ENCODE measurements around the gene NKIRAS1.

NKIRAS1 gene

GRCh38 chr3:23941440-23941839 is 24.6 kb upstream of the NKIRAS1 start:
- WGBS, 2 experiments, result 90 to 96% methylated on average over 3 to 4 of the region's 4 CpGs
- Histone ChIP-seq H3K36me3 (ENCODE audit: control insufficient read depth, insufficient read depth, low read length) (no peaks in the 10 kb centered on the region), H3K27ac (ENCODE audit: insufficient read depth, low read depth, low read length, poor library complexity, severe bottlenecking) (no peak overlapping the region), H3K4me1 (ENCODE audit: control insufficient read depth, insufficient read depth, low read length) (peaks cover 8% of the 10 kb centered on the region), H3K9me3 (ENCODE audit: control insufficient read depth, low read length) (no peaks in the 10 kb centered on the region), H3K27me3 (ENCODE audit: control insufficient read depth, insufficient read depth, low read length, poor library complexity, severe bottlenecking) (no peaks in the 10 kb centered on the region), H3K4me3 (ENCODE audit: insufficient read depth, low read depth, low read length) (no peak overlapping the region)

DNA sequence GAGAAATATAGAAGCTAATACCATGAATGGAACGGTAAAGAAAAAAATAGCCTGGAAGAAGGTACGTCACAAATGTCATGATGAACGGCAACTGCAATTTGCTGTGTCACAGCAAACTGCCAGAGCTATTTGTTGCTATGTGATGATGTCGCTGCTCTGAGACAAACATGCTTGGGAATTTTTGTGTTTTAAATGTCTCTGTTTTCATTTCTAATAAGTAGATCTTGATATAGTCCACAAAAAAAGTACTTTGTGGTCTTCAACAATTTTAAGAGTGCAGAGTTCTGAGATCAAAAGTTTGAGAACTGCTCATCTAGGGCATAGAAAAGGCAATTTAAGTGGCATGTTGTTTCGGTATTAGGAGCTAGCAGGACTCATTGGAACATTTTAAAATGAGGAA is 24.0 kb upstream of the NKIRAS1 start:
- Histone ChIP-seq H3K4me1 (ENCODE audit: control insufficient read depth, insufficient read depth, low read length) (peaks cover 8% of the 10 kb centered on the region), H3K27me3 (ENCODE audit: control insufficient read depth, insufficient read depth, low read length, poor library complexity, severe bottlenecking) (no peaks in the 10 kb centered on the region), H3K9me3 (ENCODE audit: control insufficient read depth, low read length) (no peaks in the 10 kb centered on the region), H3K27ac (ENCODE audit: insufficient read depth, low read depth, low read length, poor library complexity, severe bottlenecking) (no peak overlapping the region), H3K4me3 (ENCODE audit: insufficient read depth, low read depth, low read length) (no peak overlapping the region), H3K36me3 (ENCODE audit: control insufficient read depth, insufficient read depth, low read length) (no peaks in the 10 kb centered on the region)
- 91 to 94% methylated on average over 5 of the region's 5 CpGs for WGBS, 2 experiments

DNA sequence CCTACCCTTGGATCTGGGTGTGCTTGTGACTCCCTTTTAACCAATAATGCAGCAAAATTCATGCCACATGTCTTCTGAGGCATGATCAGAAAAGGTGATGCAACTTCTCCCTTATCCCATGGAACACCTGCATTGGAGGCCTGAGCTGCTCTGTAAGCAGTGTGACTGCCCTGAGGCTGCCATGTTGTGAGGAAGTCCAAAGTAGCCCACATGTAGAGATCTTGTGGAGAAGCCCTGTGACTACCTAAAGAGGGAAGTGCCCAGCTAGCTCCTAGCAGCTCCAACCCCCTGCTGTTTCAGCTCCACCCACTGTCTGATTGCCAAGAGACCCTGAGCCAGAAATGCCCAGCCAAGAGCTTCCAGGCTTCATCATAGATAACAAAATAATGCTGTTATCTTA is 21.9 kb upstream of the NKIRAS1 start:
- H3K4me1 ChIP-seq (ENCODE audit: control insufficient read depth, insufficient read depth, low read length), result peaks cover 2% of the 10 kb centered on the region
- H3K36me3 ChIP-seq (ENCODE audit: control insufficient read depth, insufficient read depth, low read length), result no peaks in the 10 kb centered on the region
- no peaks in the 10 kb centered on the region for H3K27me3 ChIP-seq (ENCODE audit: control insufficient read depth, insufficient read depth, low read length, poor library complexity, severe bottlenecking)
- H3K9me3 ChIP-seq (ENCODE audit: control insufficient read depth, low read length), result no peaks in the 10 kb centered on the region
- H3K4me3 ChIP-seq (ENCODE audit: insufficient read depth, low read depth, low read length), result no peak overlapping the region
- no peak overlapping the region for H3K27ac ChIP-seq (ENCODE audit: insufficient read depth, low read depth, low read length, poor library complexity, severe bottlenecking)

DNA sequence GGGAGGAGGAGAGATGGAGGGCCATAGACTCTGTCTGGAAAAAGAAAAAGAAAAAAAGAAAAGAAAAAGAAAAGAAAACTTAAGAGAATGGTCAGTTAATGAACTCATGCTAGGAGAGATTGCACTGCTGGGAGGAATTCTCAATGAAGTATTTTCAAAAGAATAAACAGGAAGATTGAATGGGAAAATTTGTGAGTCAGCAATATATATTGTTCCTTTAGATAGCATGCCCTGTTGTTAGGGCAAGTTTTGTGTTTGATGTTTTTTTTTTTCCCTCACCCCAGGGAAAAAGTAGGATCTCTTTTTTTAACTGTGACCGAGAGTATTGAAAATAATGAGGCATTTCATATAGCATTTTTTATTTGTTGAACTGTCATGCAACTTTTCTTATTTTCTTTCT is 20.5 kb upstream of the NKIRAS1 start:
- H3K4me3 ChIP-seq (ENCODE audit: insufficient read depth, low read depth, low read length), result no peak overlapping the region
- H3K27ac ChIP-seq (ENCODE audit: insufficient read depth, low read depth, low read length, poor library complexity, severe bottlenecking), result no peak overlapping the region
- no CpG with 5 or more reads among the region's 1 CpG for WGBS, 2 experiments
- no peaks in the 10 kb centered on the region for H3K9me3 ChIP-seq (ENCODE audit: control insufficient read depth, low read length)
- H3K36me3 ChIP-seq (ENCODE audit: control insufficient read depth, insufficient read depth, low read length), result no peaks in the 10 kb centered on the region
- no peaks in the 10 kb centered on the region for H3K27me3 ChIP-seq (ENCODE audit: control insufficient read depth, insufficient read depth, low read length, poor library complexity, severe bottlenecking)
- H3K4me1 ChIP-seq (ENCODE audit: control insufficient read depth, insufficient read depth, low read length), result no peaks in the 10 kb centered on the region

- H3K27me3 ChIP-seq (ENCODE audit: control insufficient read depth, insufficient read depth, low read length, poor library complexity, severe bottlenecking), result no peaks in the 10 kb centered on the region
- WGBS, 2 experiments, result 67 to 71% methylated on average over 4 of the region's 4 CpGs
- H3K27ac ChIP-seq (ENCODE audit: insufficient read depth, low read depth, low read length, poor library complexity, severe bottlenecking), result no peak overlapping the region
- no peaks in the 10 kb centered on the region for H3K9me3 ChIP-seq (ENCODE audit: control insufficient read depth, low read length)
- H3K4me3 ChIP-seq (ENCODE audit: insufficient read depth, low read depth, low read length), result no peak overlapping the region
- H3K36me3 ChIP-seq (ENCODE audit: control insufficient read depth, insufficient read depth, low read length), result no peaks in the 10 kb centered on the region
- H3K4me1 ChIP-seq (ENCODE audit: control insufficient read depth, insufficient read depth, low read length), result no peaks in the 10 kb centered on the region
Measured at GRCh38 chr3:23934253-23934652, 17.5 kb upstream of the NKIRAS1 start.

GRCh38 chr3:23932571-23932970 is 15.8 kb upstream of the NKIRAS1 start:
- Histone ChIP-seq H3K4me1 (ENCODE audit: control insufficient read depth, insufficient read depth, low read length) (no peaks in the 10 kb centered on the region), H3K9me3 (ENCODE audit: control insufficient read depth, low read length) (no peaks in the 10 kb centered on the region), H3K27ac (ENCODE audit: insufficient read depth, low read depth, low read length, poor library complexity, severe bottlenecking) (no peak overlapping the region), H3K27me3 (ENCODE audit: control insufficient read depth, insufficient read depth, low read length, poor library complexity, severe bottlenecking) (no peaks in the 10 kb centered on the region), H3K36me3 (ENCODE audit: control insufficient read depth, insufficient read depth, low read length) (no peaks in the 10 kb centered on the region), H3K4me3 (ENCODE audit: insufficient read depth, low read depth, low read length) (no peak overlapping the region)
- WGBS, 2 experiments, result 86 to 88% methylated on average over 3 of the region's 4 CpGs

- H3K36me3 ChIP-seq (ENCODE audit: control insufficient read depth, insufficient read depth, low read length), result no peaks in the 10 kb centered on the region
- H3K27me3 ChIP-seq (ENCODE audit: control insufficient read depth, insufficient read depth, low read length, poor library complexity, severe bottlenecking), result no peaks in the 10 kb centered on the region
- H3K4me3 ChIP-seq (ENCODE audit: insufficient read depth, low read depth, low read length), result no peak overlapping the region
- H3K27ac ChIP-seq (ENCODE audit: insufficient read depth, low read depth, low read length, poor library complexity, severe bottlenecking), result no peak overlapping the region
- no peaks in the 10 kb centered on the region for H3K4me1 ChIP-seq (ENCODE audit: control insufficient read depth, insufficient read depth, low read length)
- WGBS, 2 experiments, result 85 to 88% methylated on average over 3 of the region's 3 CpGs
- no peaks in the 10 kb centered on the region for H3K9me3 ChIP-seq (ENCODE audit: control insufficient read depth, low read length)
Measured at GRCh38 chr3:23931597-23931996, 14.8 kb upstream of the NKIRAS1 start.

GRCh38 chr3:23928524-23928923 is 11.7 kb upstream of the NKIRAS1 start:
- Histone ChIP-seq H3K27me3 (ENCODE audit: control insufficient read depth, insufficient read depth, low read length, poor library complexity, severe bottlenecking) (no peaks in the 10 kb centered on the region), H3K4me1 (ENCODE audit: control insufficient read depth, insufficient read depth, low read length) (no peaks in the 10 kb centered on the region), H3K4me3 (ENCODE audit: insufficient read depth, low read depth, low read length) (no peak overlapping the region), H3K36me3 (ENCODE audit: control insufficient read depth, insufficient read depth, low read length) (no peaks in the 10 kb centered on the region), H3K9me3 (ENCODE audit: control insufficient read depth, low read length) (no peaks in the 10 kb centered on the region), H3K27ac (ENCODE audit: insufficient read depth, low read depth, low read length, poor library complexity, severe bottlenecking) (no peak overlapping the region)
- WGBS, 2 experiments, result 88 to 91% methylated on average over 8 of the region's 8 CpGs

GRCh38 chr3:23926736-23927135 is 9.9 kb upstream of the NKIRAS1 start:
- H3K36me3 ChIP-seq (ENCODE audit: control insufficient read depth, insufficient read depth, low read length), result no peaks in the 10 kb centered on the region
- no peaks in the 10 kb centered on the region for H3K27me3 ChIP-seq (ENCODE audit: control insufficient read depth, insufficient read depth, low read length, poor library complexity, severe bottlenecking)
- no peaks in the 10 kb centered on the region for H3K4me1 ChIP-seq (ENCODE audit: control insufficient read depth, insufficient read depth, low read length)
- H3K9me3 ChIP-seq (ENCODE audit: control insufficient read depth, low read length), result no peaks in the 10 kb centered on the region
- no peak overlapping the region for H3K4me3 ChIP-seq (ENCODE audit: insufficient read depth, low read depth, low read length)
- no peak overlapping the region for H3K27ac ChIP-seq (ENCODE audit: insufficient read depth, low read depth, low read length, poor library complexity, severe bottlenecking)
- WGBS, 2 experiments, result 86 to 87% methylated on average over 2 of the region's 3 CpGs

GRCh38 chr3:23926246-23926645 is 9.5 kb upstream of the NKIRAS1 start:
- H3K4me1 ChIP-seq (ENCODE audit: control insufficient read depth, insufficient read depth, low read length), result no peaks in the 10 kb centered on the region
- H3K27ac ChIP-seq (ENCODE audit: insufficient read depth, low read depth, low read length, poor library complexity, severe bottlenecking), result no peak overlapping the region
- H3K4me3 ChIP-seq (ENCODE audit: insufficient read depth, low read depth, low read length), result no peak overlapping the region
- WGBS, 2 experiments, result 87 to 88% methylated on average over 6 of the region's 7 CpGs
- H3K27me3 ChIP-seq (ENCODE audit: control insufficient read depth, insufficient read depth, low read length, poor library complexity, severe bottlenecking), result no peaks in the 10 kb centered on the region
- H3K9me3 ChIP-seq (ENCODE audit: control insufficient read depth, low read length), result no peaks in the 10 kb centered on the region
- H3K36me3 ChIP-seq (ENCODE audit: control insufficient read depth, insufficient read depth, low read length), result no peaks in the 10 kb centered on the region

GRCh38 chr3:23923786-23924185 is 7.0 kb upstream of the NKIRAS1 start:
- H3K4me1 ChIP-seq (ENCODE audit: control insufficient read depth, insufficient read depth, low read length), result no peaks in the 10 kb centered on the region
- 94 to 100% methylated on average over 2 of the region's 2 CpGs for WGBS, 2 experiments
- H3K27ac ChIP-seq (ENCODE audit: insufficient read depth, low read depth, low read length, poor library complexity, severe bottlenecking), result no peak overlapping the region

More at GRCh38 chr3:23923786-23924185, 7.0 kb upstream of the NKIRAS1 start:
- no peaks in the 10 kb centered on the region for H3K9me3 ChIP-seq (ENCODE audit: control insufficient read depth, low read length)
- peaks cover 8% of the 10 kb centered on the region for H3K36me3 ChIP-seq (ENCODE audit: control insufficient read depth, insufficient read depth, low read length)
- no peaks in the 10 kb centered on the region for H3K27me3 ChIP-seq (ENCODE audit: control insufficient read depth, insufficient read depth, low read length, poor library complexity, severe bottlenecking)
- H3K4me3 ChIP-seq (ENCODE audit: insufficient read depth, low read depth, low read length), result no peak overlapping the region

All from ectodermal cell (in vitro differentiated cells).